NCI-H2171 (cell line): ENCODE data around the gene MIB2.
"Not testable (repeated sequence)": the region's sequence is repeated elsewhere in the genome, so short reads cannot be mapped to it uniquely, and the experiment has no call there.

Source experiments
- DNase-seq: peaks from one replicate; lab custom pipeline; 2025; lab: John Stamatoyannopoulos, UW

Gene MIB2

GRCh38 chr1:1627261-1627828 is 12.0 kb downstream of the MIB2 start:
- DNase-seq = no peak

GRCh38 chr1:1627829-1628753 is 12.8 kb downstream of the MIB2 start:
- no peak for DNase-seq

- peak; percentile 43 for DNase-seq
These were observed 13.6 kb downstream of the MIB2 start for GRCh38 chr1:1628754-1629429.

GRCh38 chr1:1629430-1630190 is 14.3 kb downstream of the MIB2 start:
- DNase-seq = no peak

- peak; percentile 93 for DNase-seq
These were observed 15.1 kb downstream of the MIB2 start for GRCh38 chr1:1630191-1630964.

GRCh38 chr1:1630965-1631781 is 15.9 kb downstream of the MIB2 start:
- DNase-seq = peak; percentile 9

GRCh38 chr1:1631782-1632420 is 16.6 kb downstream of the MIB2 start, which contains the start of gene MMP23B:
Gene MMP23B (plus strand): TSS chr1:1632173. CDS start chr1:1632219, 46 bp downstream.
- no peak for DNase-seq

GRCh38 chr1:1633409-1633808 is 18.1 kb downstream of the MIB2 start:
- DNase-seq = not testable (repeated sequence)

GRCh38 chr1:1634613-1635012 is 19.3 kb downstream of the MIB2 start:
- DNase-seq = not testable (repeated sequence)

- not testable (repeated sequence) for DNase-seq
These were observed 21.6 kb downstream of the MIB2 start for GRCh38 chr1:1636621-1637478.

- not testable (repeated sequence) for DNase-seq
These were observed 22.2 kb downstream of the MIB2 start for GRCh38 chr1:1637479-1637875.

- DNase-seq = not testable (repeated sequence)
These were observed 23.2 kb downstream of the MIB2 start for GRCh38 chr1:1638528-1638927.

GRCh38 chr1:1639368-1639767 is 24.1 kb downstream of the MIB2 start:
- not testable (repeated sequence) for DNase-seq

GRCh38 chr1:1640081-1640480 is 24.8 kb downstream of the MIB2 start:
- not testable (repeated sequence) for DNase-seq

- DNase-seq = not testable (repeated sequence)
These were observed 25.6 kb downstream of the MIB2 start for GRCh38 chr1:1640711-1641461.

GRCh38 chr1:1646326-1646725 is 31.0 kb downstream of the MIB2 start:
- DNase-seq = not testable (repeated sequence)

- not testable (repeated sequence) for DNase-seq
These were observed 32.4 kb downstream of the MIB2 start for GRCh38 chr1:1647567-1648241.
